ENCODE measurements around the gene SARDH. TPM values are rescaled to one million over a fixed set of nuclear protein-coding genes. Genes with fewer than 3 reads are reported as not detected.

SARDH gene
- total RNA-seq, 1 experiment from 2014 or later = 9.9 TPM

DNA sequence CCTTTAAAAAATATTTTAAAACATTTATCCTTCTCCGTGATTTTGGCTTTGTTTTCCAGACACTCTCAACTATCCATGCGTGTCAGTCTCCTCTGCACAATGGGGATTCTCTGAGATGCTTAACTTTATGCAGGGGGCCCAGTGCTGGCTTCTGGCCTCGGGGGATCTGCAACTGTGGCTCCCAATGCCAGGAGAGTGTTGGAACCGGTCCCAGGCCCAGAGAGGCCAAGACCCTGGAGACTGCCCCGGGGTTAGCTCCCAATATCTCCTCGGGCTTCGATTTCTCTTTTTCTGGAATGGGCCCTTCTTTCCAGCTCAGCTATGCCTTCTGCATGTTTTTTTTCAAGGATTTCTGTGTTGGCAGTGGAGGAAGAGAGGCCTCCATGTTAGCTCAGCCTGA, 20.1 kb upstream of the SARDH start:
- Histone ChIP-seq H3K79me2 (ENCODE audit: low read depth) (no peaks in the 10 kb centered on the region), H3K4me2 (no peak overlapping the region), H3K9me2 (ENCODE audit: insufficient read depth) (no peaks in the 10 kb centered on the region), H3K9me3 (ENCODE audit: insufficient read depth, low read depth) (no peaks in the 10 kb centered on the region), H3K4me3 (no peak overlapping the region), H4K20me1 (ENCODE audit: insufficient read depth) (no peaks in the 10 kb centered on the region), H3K27ac (no peak overlapping the region), H2AFZ (no peak overlapping the region), H3K4me1 (replicated peaks; ENCODE audit: insufficient read depth) (no peaks in the 10 kb centered on the region), H3K36me3 (ENCODE audit: low read depth) (no peaks in the 10 kb centered on the region), H3F3A (ENCODE audit: insufficient read depth, low read depth) (peaks cover 3% of the 10 kb centered on the region; the same call in 1 of the 2 replicates), H3K27me3 (ENCODE audit: insufficient read depth, low read depth) (no peaks in the 10 kb centered on the region)
- no TSS peak for BruUV-seq (replicated peaks)
- ChIA-PET POLR2A (ENCODE audit: unreplicated experiment) (no interaction called here), CTCF (no interaction called here)
- intact Hi-C loops (cut with micrococcal nuclease; ENCODE audit: unreplicated experiment) = no loop called here
- DNase-seq = no peak
- TF ChIP-seq, protein P1, sequence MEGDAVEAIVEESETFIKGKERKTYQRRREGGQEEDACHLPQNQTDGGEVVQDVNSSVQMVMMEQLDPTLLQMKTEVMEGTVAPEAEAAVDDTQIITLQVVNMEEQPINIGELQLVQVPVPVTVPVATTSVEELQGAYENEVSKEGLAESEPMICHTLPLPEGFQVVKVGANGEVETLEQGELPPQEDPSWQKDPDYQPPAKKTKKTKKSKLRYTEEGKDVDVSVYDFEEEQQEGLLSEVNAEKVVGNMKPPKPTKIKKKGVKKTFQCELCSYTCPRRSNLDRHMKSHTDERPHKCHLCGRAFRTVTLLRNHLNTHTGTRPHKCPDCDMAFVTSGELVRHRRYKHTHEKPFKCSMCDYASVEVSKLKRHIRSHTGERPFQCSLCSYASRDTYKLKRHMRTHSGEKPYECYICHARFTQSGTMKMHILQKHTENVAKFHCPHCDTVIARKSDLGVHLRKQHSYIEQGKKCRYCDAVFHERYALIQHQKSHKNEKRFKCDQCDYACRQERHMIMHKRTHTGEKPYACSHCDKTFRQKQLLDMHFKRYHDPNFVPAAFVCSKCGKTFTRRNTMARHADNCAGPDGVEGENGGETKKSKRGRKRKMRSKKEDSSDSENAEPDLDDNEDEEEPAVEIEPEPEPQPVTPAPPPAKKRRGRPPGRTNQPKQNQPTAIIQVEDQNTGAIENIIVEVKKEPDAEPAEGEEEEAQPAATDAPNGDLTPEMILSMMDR (conservative IDR thresholded peaks at IDR 0.05) = no peak
- no peak for TF ChIP-seq EZH2 (IDR thresholded peaks at IDR 0.05; ENCODE audit: low read depth)

DNA sequence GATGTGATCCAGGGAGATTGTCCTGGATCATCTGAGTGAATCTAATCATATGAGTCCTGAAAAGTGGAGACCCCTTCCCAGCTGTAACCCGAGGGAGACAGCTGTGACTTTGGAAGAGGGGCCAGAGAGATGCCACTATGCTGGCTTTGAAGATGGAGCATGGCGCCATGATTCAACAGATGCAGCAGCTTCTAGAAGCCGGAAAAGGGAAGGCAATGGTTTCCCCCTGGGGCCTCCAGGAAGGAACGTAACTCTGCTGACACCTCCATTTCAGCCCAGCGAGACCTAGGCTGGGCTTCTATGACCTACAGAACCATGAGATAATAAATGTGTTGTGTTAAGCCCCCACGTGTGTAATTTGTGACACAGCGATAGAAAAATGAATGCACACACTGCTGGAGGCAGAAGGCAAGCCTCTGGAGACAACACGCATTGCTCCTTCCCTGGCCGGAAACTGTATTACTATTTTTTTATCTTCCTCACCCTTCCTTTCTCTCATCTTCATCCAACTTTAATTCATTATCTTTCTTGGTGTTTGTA, 16.6 kb upstream of the SARDH start:
- Histone ChIP-seq H3F3A (ENCODE audit: insufficient read depth, low read depth) (peaks cover 3% of the 10 kb centered on the region; the same call in 1 of the 2 replicates), H3K4me3 (no peak overlapping the region), H3K9me3 (ENCODE audit: insufficient read depth, low read depth) (no peaks in the 10 kb centered on the region), H4K20me1 (ENCODE audit: insufficient read depth) (no peaks in the 10 kb centered on the region), H3K36me3 (ENCODE audit: low read depth) (no peaks in the 10 kb centered on the region), H2AFZ (no peak overlapping the region), H3K27ac (no peak overlapping the region), H3K27me3 (ENCODE audit: insufficient read depth, low read depth) (no peaks in the 10 kb centered on the region), H3K4me1 (replicated peaks; ENCODE audit: insufficient read depth) (no peaks in the 10 kb centered on the region), H3K9me2 (ENCODE audit: insufficient read depth) (no peaks in the 10 kb centered on the region), H3K4me2 (no peak overlapping the region), H3K79me2 (ENCODE audit: low read depth) (no peaks in the 10 kb centered on the region)
- intact Hi-C loops (cut with micrococcal nuclease; ENCODE audit: unreplicated experiment) = no loop called here
- BruUV-seq (replicated peaks) = no TSS peak
- POLR2A ChIA-PET (ENCODE audit: unreplicated experiment) = no interaction called here
- CTCF ChIA-PET = no interaction called here
- TF ChIP-seq EZH2 (IDR thresholded peaks at IDR 0.05; ENCODE audit: low read depth) = no peak
- TF ChIP-seq, protein P1 (conservative IDR thresholded peaks at IDR 0.05) = no peak
- DNase-seq = no peak

DNA sequence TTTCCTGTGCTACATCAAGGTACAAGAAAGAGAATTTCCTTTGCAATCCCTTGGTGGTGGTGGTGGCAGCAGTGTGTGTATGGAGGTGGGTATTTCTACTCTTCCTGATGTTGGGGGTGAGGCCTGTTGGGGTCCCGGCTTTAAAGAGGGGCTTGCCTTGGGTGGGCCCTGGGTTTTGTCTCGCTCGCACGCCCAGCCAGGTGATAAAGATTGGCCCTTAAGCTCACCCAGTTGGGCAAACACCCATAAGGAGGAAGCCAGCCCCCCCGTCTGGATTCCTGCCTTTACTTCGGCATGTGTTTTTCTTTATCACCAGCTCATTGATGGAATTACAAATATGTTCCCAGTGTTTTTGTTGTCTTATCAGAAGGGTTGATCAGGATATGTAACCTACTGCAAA, 16.0 kb upstream of the SARDH start:
- CTCF ChIA-PET = no interaction called here
- H3K4me1 ChIP-seq (replicated peaks; ENCODE audit: insufficient read depth) = no peaks in the 10 kb centered on the region

More for the DNA sequence above, 16.0 kb upstream of the SARDH start:
- TF ChIP-seq EZH2 (IDR thresholded peaks at IDR 0.05; ENCODE audit: low read depth) = no peak
- TF ChIP-seq, protein P1 (conservative IDR thresholded peaks at IDR 0.05) = no peak
- no TSS peak for BruUV-seq (replicated peaks)
- POLR2A ChIA-PET (ENCODE audit: unreplicated experiment) = interaction anchor here (0.6 kb wide), 2 partner anchors 271 to 625 kb away, joined by 4 to 17 read pairs; no protein-coding TSS in a partner anchor
- H3K36me3 ChIP-seq (ENCODE audit: low read depth) = no peaks in the 10 kb centered on the region
- H3K27me3 ChIP-seq (ENCODE audit: insufficient read depth, low read depth) = no peaks in the 10 kb centered on the region
- DNase-seq = no peak
- no peak overlapping the region for H3K4me2 ChIP-seq
- intact Hi-C loops (cut with micrococcal nuclease; ENCODE audit: unreplicated experiment) = no loop called here
- peaks cover 3% of the 10 kb centered on the region; the same call in 1 of the 2 replicates for H3F3A ChIP-seq (ENCODE audit: insufficient read depth, low read depth)
- H3K4me3 ChIP-seq = no peak overlapping the region
- H3K9me3 ChIP-seq (ENCODE audit: insufficient read depth, low read depth) = no peaks in the 10 kb centered on the region
- H2AFZ ChIP-seq = no peak overlapping the region
- H4K20me1 ChIP-seq (ENCODE audit: insufficient read depth) = no peaks in the 10 kb centered on the region
- H3K79me2 ChIP-seq (ENCODE audit: low read depth) = no peaks in the 10 kb centered on the region
- H3K9me2 ChIP-seq (ENCODE audit: insufficient read depth) = no peaks in the 10 kb centered on the region
- H3K27ac ChIP-seq = no peak overlapping the region

All from PC-9 (cell line).